ENCODE measurements around the gene TMEM129.

- TF ChIP-seq POLR2A (IDR thresholded peaks at IDR 0.05) (no peak), CTCF (IDR thresholded peaks at IDR 0.05) (no peak)
Measured at GRCh38 chr4:1740021-1740545, 19.0 kb upstream of the TMEM129 start.
